Measurements from ENCODE around the gene ABI3BP. TPM values are rescaled to one million over a fixed set of nuclear protein-coding genes. Genes with fewer than 3 reads are reported as not detected.
A peak's percentile ranks its signal among the peaks of the same experiment; 100 is the strongest.

ABI3BP gene
- total RNA-seq, 1 experiment from 2014 or later, result 0.15 TPM

DNA sequence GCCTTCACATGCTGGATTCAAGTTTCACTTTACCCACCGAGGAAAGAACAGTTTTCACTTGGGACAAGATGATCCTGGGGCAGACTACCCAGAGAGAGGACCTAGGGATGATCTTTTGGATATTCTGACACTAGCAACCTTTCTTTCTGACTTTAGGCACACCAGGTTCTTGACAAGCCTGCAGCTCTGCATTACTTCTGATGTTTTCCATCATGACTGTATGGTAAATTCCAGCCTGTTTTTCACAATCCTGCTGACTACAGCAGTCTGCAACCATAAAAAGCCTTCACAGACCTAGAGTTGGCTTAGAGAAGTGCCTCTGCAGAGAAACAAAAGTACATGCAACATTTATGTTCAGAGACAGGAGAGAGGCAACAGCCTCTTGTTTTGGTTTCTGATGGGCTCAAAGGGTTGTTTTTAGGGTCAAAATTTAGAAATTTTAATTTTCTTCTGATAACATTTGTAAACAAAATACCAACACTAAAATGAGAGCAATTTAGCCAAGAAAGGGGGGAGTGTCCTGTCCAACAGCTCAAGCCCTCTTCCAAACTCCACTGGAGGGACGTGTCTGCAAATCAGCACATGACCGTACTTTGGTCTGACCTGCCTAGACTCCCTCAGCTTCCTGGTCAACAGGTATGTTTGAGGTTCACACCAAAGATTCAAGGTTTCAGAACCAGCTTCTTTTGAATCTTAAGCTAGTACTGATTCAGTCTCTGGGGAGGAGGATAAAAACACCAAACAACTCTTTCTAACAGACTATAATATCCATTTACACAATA, 799 bp downstream of the ABI3BP start:
- no peaks in the 10 kb centered on the region for H4K20me1 ChIP-seq (ENCODE audit: insufficient read depth)
- intact Hi-C loops (cut with micrococcal nuclease), result no loop called here
- no peaks in the 10 kb centered on the region for H3K9me2 ChIP-seq (ENCODE audit: insufficient read depth)
- ATAC-seq (no peak), DNase-seq (ENCODE audit: low read depth, low spot score) (no peak)
- H2AFZ ChIP-seq (ENCODE audit: low read depth, low read length, poor library complexity, severe bottlenecking), result peak overlapping the region; percentile 44
- CTCF ChIA-PET, result no interaction called here
- H3K9ac ChIP-seq (ENCODE audit: low read length), result no peak overlapping the region
- no TSS peak for BruUV-seq (replicated peaks)
- no peaks in the 10 kb centered on the region for H3K9me3 ChIP-seq (ENCODE audit: control insufficient read depth in 1 of 2, insufficient read depth in 1 of 2, low read depth in 1 of 2, low read length in 2 of 2)
- H3K4me3 ChIP-seq (replicated peaks in 1 of 2; ENCODE audit: low read depth in 1 of 2, low read length in 2 of 2), result no peak overlapping the region
- no peak overlapping the region for H3K27ac ChIP-seq (ENCODE audit: low read depth, low read length)
- RAD21 ChIA-PET (ENCODE audit: low non-redundant PET in 1 of 2, low total read pairs in 2 of 2, uncharacterized antibody in 2 of 2, unreplicated experiment in 2 of 2), result no interaction called here
- POLR2A ChIA-PET, result no interaction called here
- no peaks in the 10 kb centered on the region for H3K27me3 ChIP-seq (ENCODE audit: insufficient read depth, low read length)
- H3K4me2 ChIP-seq (ENCODE audit: low read length), result no peak overlapping the region
- TF ChIP-seq EZH2phosphoT487 (IDR thresholded peaks at IDR 0.05; ENCODE audit: borderline replicate concordance) (no peak), FOSL1 (IDR thresholded peaks at IDR 0.05; ENCODE audit: low read depth) (no peak), POLR2AphosphoS5 (IDR thresholded peaks at IDR 0.05; ENCODE audit: low read depth, low read length) (no peak), YY1 (IDR thresholded peaks at IDR 0.05; ENCODE audit: extremely low read depth, insufficient replicate concordance, low read depth, low read length) (no peak), ELF1 (IDR thresholded peaks at IDR 0.05; ENCODE audit: borderline replicate concordance, low read depth) (no peak), EZH2 (IDR thresholded peaks at IDR 0.05) (no peak), EGR1 (IDR thresholded peaks at IDR 0.05; ENCODE audit: low read depth) (no peak), SP1 (IDR thresholded peaks at IDR 0.05; ENCODE audit: low read depth) (no peak), ZFX (IDR thresholded peaks at IDR 0.05) (no peak)
- TF ChIP-seq, protein P1, sequence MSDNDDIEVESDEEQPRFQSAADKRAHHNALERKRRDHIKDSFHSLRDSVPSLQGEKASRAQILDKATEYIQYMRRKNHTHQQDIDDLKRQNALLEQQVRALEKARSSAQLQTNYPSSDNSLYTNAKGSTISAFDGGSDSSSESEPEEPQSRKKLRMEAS (IDR thresholded peaks at IDR 0.05), result no peak
- no peaks in the 10 kb centered on the region for H3K36me3 ChIP-seq (ENCODE audit: control insufficient read depth in 1 of 2, insufficient read depth in 2 of 2, low read length in 2 of 2)
- H3K79me2 ChIP-seq (ENCODE audit: insufficient read depth, low read length), result no peaks in the 10 kb centered on the region
- H3K4me1 ChIP-seq (ENCODE audit: control insufficient read depth in 1 of 2, insufficient read depth in 2 of 2, low read length in 2 of 2), result 0 out of 4 replicates have a peak, but pooled peaks cover 0 to 5% of the 10 kb centered on the region in 2 experiments

GRCh38 chr3:100988080-100988479, 5.1 kb downstream of the ABI3BP start:
- no peak overlapping the region for H2AFZ ChIP-seq (ENCODE audit: low read depth, low read length, poor library complexity, severe bottlenecking)
- no peak overlapping the region for H3K9ac ChIP-seq (ENCODE audit: low read length)
- DNase-seq (ENCODE audit: low read depth, low spot score), result no peak
- no peaks in the 10 kb centered on the region for H3K9me2 ChIP-seq (ENCODE audit: insufficient read depth)
- no peak overlapping the region for H3K4me2 ChIP-seq (ENCODE audit: low read length)
- no peaks in the 10 kb centered on the region for H3K27me3 ChIP-seq (ENCODE audit: insufficient read depth, low read length)
- no peak overlapping the region for H3K4me3 ChIP-seq (replicated peaks in 1 of 2; ENCODE audit: low read depth in 1 of 2, low read length in 2 of 2)
- TF ChIP-seq CTCF (IDR thresholded peaks at IDR 0.05 in 2 of 3, conservative IDR thresholded peaks at IDR 0.05 in 1 of 3; ENCODE audit: borderline replicate concordance in 1 of 3, insufficient read depth in 1 of 3, low read depth in 2 of 3, low read length in 2 of 3) (no peak), SRF (IDR thresholded peaks at IDR 0.05; ENCODE audit: low read depth) (no peak), EGR1 (IDR thresholded peaks at IDR 0.05; ENCODE audit: low read depth) (no peak), POLR2AphosphoS5 (IDR thresholded peaks at IDR 0.05; ENCODE audit: low read depth, low read length) (no peak), CBX3 (IDR thresholded peaks at IDR 0.05; ENCODE audit: low read depth) (no peak), SIN3A (IDR thresholded peaks at IDR 0.05; ENCODE audit: low read depth) (no peak), CEBPB (IDR thresholded peaks at IDR 0.05; ENCODE audit: low read depth) (no peak), FOSL1 (IDR thresholded peaks at IDR 0.05; ENCODE audit: low read depth) (no peak), TCF7L2 (IDR thresholded peaks at IDR 0.05; ENCODE audit: borderline replicate concordance, extremely low read depth, insufficient read depth, insufficient read length) (no peak)
- TF ChIP-seq, protein P2, sequence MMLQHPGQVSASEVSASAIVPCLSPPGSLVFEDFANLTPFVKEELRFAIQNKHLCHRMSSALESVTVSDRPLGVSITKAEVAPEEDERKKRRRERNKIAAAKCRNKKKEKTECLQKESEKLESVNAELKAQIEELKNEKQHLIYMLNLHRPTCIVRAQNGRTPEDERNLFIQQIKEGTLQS (IDR thresholded peaks at IDR 0.05), result no peak
- no TSS peak for BruUV-seq (replicated peaks)
- no peaks in the 10 kb centered on the region for H4K20me1 ChIP-seq (ENCODE audit: insufficient read depth)
- H3K9me3 ChIP-seq (ENCODE audit: control insufficient read depth in 1 of 2, insufficient read depth in 1 of 2, low read depth in 1 of 2, low read length in 2 of 2), result no peaks in the 10 kb centered on the region
- no peak overlapping the region for H3K27ac ChIP-seq (ENCODE audit: low read depth, low read length)
- H3K79me2 ChIP-seq (ENCODE audit: insufficient read depth, low read length), result no peaks in the 10 kb centered on the region
- CTCF ChIA-PET, result no interaction called here
- no peaks in the 10 kb centered on the region for H3K4me1 ChIP-seq (ENCODE audit: control insufficient read depth in 1 of 2, insufficient read depth in 2 of 2, low read length in 2 of 2)
- RAD21 ChIA-PET (ENCODE audit: low non-redundant PET in 1 of 2, low total read pairs in 2 of 2, uncharacterized antibody in 2 of 2, unreplicated experiment in 2 of 2), result no interaction called here
- no peaks in the 10 kb centered on the region for H3K36me3 ChIP-seq (ENCODE audit: control insufficient read depth in 1 of 2, insufficient read depth in 2 of 2, low read length in 2 of 2)
- POLR2A ChIA-PET, result no interaction called here
- no peak for ATAC-seq
- intact Hi-C loops (cut with micrococcal nuclease), result no loop called here
